Lower lobe of right lung (tissue), 2 donors: ENCODE measurements around the gene PCDHGA11. TPM values are rescaled to one million over a fixed set of nuclear protein-coding genes. Genes with fewer than 3 reads are reported as not detected.
A peak's percentile ranks its signal among the peaks of the same experiment; 100 is the strongest.
"Not testable (repeated sequence)": the region's sequence is repeated elsewhere in the genome, so short reads cannot be mapped to it uniquely, and the experiment has no call there.

ENCODE experiments used
- ATAC-seq, 2 donors: fragments of 200-7000 bp; cut with Tn5 transposase; one replicate each; pipeline ENCODE4 v1.9.1; 2020 to 2022; ENCODE audit warnings: mild to moderate bottlenecking in 2 of 2, moderate library complexity in 2 of 2
- DNase-seq: peaks from one replicate; pipeline ENCODE4 v3.0.0-alpha.2; 2020
- H3K27ac ChIP-seq: fragments of 200-600 bp; one replicate; pipeline ENCODE4 v1.8.0; 2022
- H3K27me3 ChIP-seq: fragments of 200-600 bp; one replicate; pipeline ENCODE4 v1.8.0; 2022; ENCODE audit warnings: low read depth
- H3K36me3 ChIP-seq: fragments of 200-600 bp; one replicate; pipeline ENCODE4 v1.8.0; 2022; ENCODE audit warnings: mild to moderate bottlenecking
- H3K4me1 ChIP-seq: fragments of 200-600 bp; one replicate; pipeline ENCODE4 v1.8.0; 2022
- H3K4me3 ChIP-seq: fragments of 200-600 bp; one replicate; pipeline ENCODE4 v1.8.0; 2022; ENCODE audit warnings: mild to moderate bottlenecking
- H3K9me3 ChIP-seq: fragments of 200-600 bp; one replicate; pipeline ENCODE4 v1.8.0; 2022
- intact Hi-C: fragments of 100-400 bp; cut with DNase I; formaldehyde crosslinking; loops from one replicate; pipeline ENCODE4 v1.11.0; 2022
- total RNA-seq: library from RNA; stranded (reverse); fragmentation: NEBNext Ultra II Directional; extraction: Animal tissue kit (Norgen Biotek cat#: 25700); gene quantifications from one replicate; pipeline ENCODE4 v1.2.1, GENCODE V29; 2021
- TF ChIP-seq, protein P1 (sequence below): fragments of 200-600 bp; IDR thresholded peaks from one replicate; pipeline ENCODE4 v1.8.0; 2022; ENCODE audit warnings: antibody characterized with exemption, mild to moderate bottlenecking
- donor health status: DM: no; HTN: yes; CAD: no; lungs with severe emphysema.

Gene PCDHGA11
- total RNA-seq, 1 donor from 2014 or later = 3.2 TPM

DNA sequence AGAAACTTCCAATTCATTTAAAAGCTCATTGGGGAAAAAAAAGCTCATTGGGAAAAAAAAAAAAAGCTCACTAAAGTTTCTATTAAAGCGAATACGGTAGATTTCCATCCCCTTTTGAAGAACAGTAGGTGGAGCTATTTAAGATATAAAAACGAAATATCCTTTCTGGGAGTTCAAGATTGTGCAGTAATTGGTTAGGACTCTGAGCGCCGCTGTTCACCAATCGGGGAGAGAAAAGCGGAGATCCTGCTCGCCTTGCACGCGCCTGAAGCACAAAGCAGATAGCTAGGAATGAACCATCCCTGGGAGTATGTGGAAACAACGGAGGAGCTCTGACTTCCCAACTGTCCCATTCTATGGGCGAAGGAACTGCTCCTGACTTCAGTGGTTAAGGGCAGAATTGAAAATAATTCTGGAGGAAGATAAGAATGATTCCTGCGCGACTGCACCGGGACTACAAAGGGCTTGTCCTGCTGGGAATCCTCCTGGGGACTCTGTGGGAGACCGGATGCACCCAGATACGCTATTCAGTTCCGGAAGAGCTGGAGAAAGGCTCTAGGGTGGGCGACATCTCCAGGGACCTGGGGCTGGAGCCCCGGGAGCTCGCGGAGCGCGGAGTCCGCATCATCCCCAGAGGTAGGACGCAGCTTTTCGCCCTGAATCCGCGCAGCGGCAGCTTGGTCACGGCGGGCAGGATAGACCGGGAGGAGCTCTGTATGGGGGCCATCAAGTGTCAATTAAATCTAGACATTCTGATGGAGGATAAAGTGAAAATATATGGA lies 9.7 kb downstream of the PCDHGA11 start, which contains the start of gene PCDHGA12:
TSS of gene PCDHGA12 (plus strand) at position 176 of the 782 bp plus-strand sequence. CDS start at position 429, 253 bp downstream.
- DNase-seq (no peak), ATAC-seq (peak; percentile 35 to 78)
- peaks cover 85% of the 10 kb centered on the region for H3K9me3 ChIP-seq
- no peaks in the 10 kb centered on the region for H3K36me3 ChIP-seq
- TF ChIP-seq, protein P1, sequence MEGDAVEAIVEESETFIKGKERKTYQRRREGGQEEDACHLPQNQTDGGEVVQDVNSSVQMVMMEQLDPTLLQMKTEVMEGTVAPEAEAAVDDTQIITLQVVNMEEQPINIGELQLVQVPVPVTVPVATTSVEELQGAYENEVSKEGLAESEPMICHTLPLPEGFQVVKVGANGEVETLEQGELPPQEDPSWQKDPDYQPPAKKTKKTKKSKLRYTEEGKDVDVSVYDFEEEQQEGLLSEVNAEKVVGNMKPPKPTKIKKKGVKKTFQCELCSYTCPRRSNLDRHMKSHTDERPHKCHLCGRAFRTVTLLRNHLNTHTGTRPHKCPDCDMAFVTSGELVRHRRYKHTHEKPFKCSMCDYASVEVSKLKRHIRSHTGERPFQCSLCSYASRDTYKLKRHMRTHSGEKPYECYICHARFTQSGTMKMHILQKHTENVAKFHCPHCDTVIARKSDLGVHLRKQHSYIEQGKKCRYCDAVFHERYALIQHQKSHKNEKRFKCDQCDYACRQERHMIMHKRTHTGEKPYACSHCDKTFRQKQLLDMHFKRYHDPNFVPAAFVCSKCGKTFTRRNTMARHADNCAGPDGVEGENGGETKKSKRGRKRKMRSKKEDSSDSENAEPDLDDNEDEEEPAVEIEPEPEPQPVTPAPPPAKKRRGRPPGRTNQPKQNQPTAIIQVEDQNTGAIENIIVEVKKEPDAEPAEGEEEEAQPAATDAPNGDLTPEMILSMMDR = peak; percentile 35
- H3K4me3 ChIP-seq = peak within 1 kb of the TSS; percentile 28
- intact Hi-C loops = no loop called here
- H3K27me3 ChIP-seq = peaks cover 11% of the 10 kb centered on the region
- H3K4me1 ChIP-seq = no peaks in the 10 kb centered on the region
- H3K27ac ChIP-seq = no peak within 1 kb of the TSS

DNA sequence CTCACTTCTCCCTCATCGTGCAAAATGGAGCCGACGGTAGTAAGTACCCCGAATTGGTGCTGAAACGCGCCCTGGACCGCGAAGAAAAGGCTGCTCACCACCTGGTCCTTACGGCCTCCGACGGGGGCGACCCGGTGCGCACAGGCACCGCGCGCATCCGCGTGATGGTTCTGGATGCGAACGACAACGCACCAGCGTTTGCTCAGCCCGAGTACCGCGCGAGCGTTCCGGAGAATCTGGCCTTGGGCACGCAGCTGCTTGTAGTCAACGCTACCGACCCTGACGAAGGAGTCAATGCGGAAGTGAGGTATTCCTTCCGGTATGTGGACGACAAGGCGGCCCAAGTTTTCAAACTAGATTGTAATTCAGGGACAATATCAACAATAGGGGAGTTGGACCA lies 10.4 kb downstream of the PCDHGA11 start:
- Histone ChIP-seq H3K9me3 (peaks cover 84% of the 10 kb centered on the region), H3K27me3 (peaks cover 11% of the 10 kb centered on the region), H3K36me3 (no peaks in the 10 kb centered on the region), H3K27ac (no peak overlapping the region), H3K4me3 (peak overlapping the region; percentile 28), H3K4me1 (no peaks in the 10 kb centered on the region)
- TF ChIP-seq, protein P1 = no peak
- ATAC-seq (peak in 1 of 2 donors; percentile 42), DNase-seq (no peak)
- intact Hi-C loops = no loop called here

DNA sequence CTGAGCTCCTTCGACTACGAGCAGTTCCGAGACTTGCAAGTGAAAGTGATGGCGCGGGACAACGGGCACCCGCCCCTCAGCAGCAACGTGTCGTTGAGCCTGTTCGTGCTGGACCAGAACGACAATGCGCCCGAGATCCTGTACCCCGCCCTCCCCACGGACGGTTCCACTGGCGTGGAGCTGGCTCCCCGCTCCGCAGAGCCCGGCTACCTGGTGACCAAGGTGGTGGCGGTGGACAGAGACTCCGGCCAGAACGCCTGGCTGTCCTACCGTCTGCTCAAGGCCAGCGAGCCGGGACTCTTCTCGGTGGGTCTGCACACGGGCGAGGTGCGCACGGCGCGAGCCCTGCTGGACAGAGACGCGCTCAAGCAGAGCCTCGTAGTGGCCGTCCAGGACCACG lies 11.5 kb downstream of the PCDHGA11 start:
- DNase-seq, H3K4me1 ChIP-seq, H3K4me3 ChIP-seq, ATAC-seq, H3K27ac ChIP-seq, intact Hi-C loops, H3K36me3 ChIP-seq: not testable (repeated sequence)
- peaks cover 11% of the 10 kb centered on the region for H3K27me3 ChIP-seq
- H3K9me3 ChIP-seq = peaks cover 82% of the 10 kb centered on the region

DNA sequence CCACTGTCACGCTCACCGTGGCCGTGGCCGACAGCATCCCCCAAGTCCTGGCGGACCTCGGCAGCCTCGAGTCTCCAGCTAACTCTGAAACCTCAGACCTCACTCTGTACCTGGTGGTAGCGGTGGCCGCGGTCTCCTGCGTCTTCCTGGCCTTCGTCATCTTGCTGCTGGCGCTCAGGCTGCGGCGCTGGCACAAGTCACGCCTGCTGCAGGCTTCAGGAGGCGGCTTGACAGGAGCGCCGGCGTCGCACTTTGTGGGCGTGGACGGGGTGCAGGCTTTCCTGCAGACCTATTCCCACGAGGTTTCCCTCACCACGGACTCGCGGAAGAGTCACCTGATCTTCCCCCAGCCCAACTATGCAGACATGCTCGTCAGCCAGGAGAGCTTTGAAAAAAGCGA lies 11.9 kb downstream of the PCDHGA11 start:
- H3K36me3 ChIP-seq, ATAC-seq, H3K4me1 ChIP-seq, H3K27ac ChIP-seq, DNase-seq, intact Hi-C loops, H3K4me3 ChIP-seq: not testable (repeated sequence)
- Histone ChIP-seq H3K9me3 (peaks cover 78% of the 10 kb centered on the region), H3K27me3 (peaks cover 11% of the 10 kb centered on the region)

DNA sequence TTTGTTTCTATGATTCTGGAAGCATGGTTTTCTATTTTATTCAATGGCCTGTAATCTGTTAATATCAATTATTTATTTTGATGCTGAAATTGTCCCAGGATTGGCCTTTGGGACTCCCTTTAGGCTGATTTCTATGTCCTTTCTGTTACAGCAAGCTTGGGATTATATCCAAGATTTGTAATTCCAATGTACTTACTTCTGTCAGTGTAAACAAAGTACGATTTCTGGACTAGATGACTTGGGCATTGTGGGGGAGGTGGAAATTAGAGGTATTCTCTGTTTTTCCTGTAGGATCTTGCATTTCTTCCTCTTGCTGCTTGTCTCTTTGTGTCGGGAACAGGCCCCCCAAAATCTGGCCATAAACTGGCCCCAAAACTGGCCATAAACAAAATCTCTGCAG lies 13.2 kb downstream of the PCDHGA11 start:
- TF ChIP-seq, protein P1 = no peak
- peaks cover 7% of the 10 kb centered on the region for H3K27me3 ChIP-seq
- DNase-seq = no peak

DNA sequence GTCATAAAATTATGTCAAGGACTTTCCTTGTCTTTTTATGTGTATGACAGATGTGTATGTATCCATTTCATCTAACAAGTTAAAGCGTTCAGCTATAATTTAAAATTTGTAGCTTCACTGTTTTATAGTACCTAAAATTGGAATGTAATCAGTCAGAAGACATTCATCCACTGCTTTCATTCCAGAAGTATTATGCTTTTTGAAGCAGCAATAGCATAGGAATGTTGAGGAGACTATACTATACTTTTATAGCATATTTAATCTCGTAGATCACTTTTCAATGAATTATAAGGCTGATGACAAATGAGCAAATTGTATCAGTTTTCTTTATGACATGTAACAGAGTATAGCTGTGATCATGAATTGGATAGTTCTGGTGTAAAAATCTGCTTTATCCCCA lies 16.4 kb downstream of the PCDHGA11 start:
- Histone ChIP-seq H3K9me3 (peaks cover 62% of the 10 kb centered on the region), H3K4me1 (no peaks in the 10 kb centered on the region), H3K36me3 (no peaks in the 10 kb centered on the region), H3K27ac (no peak overlapping the region), H3K4me3 (no peak overlapping the region), H3K27me3 (no peaks in the 10 kb centered on the region)
- no peak for ATAC-seq
- intact Hi-C loops = no loop called here
- TF ChIP-seq, protein P1 = no peak
- no peak for DNase-seq

More for the DNA sequence above, 13.2 kb downstream of the PCDHGA11 start:
- intact Hi-C loops = no loop called here
- Histone ChIP-seq H3K4me1 (no peaks in the 10 kb centered on the region), H3K9me3 (peaks cover 67% of the 10 kb centered on the region), H3K36me3 (no peaks in the 10 kb centered on the region), H3K27ac (no peak overlapping the region), H3K4me3 (no peak overlapping the region)
- ATAC-seq = no peak
